GM19395 (cell line): ENCODE results near the gene TXNDC8.
"Not testable (repeated sequence)": the region's sequence is repeated elsewhere in the genome, so short reads cannot be mapped to it uniquely, and the experiment has no call there.

ENCODE experiments used
- ATAC-seq: cut with Tn5 transposase; IDR thresholded peaks from one replicate; pipeline ENCODE4 v1.9.1; 2021; ENCODE audit warnings: mild to moderate bottlenecking, moderate library complexity; ENCODE audit not compliant: unreplicated experiment

The TXNDC8 gene

GRCh38 chr9:110328763-110329162 is 8.9 kb downstream of the TXNDC8 start:
- no peak for ATAC-seq

GRCh38 chr9:110327716-110328115 is 9.9 kb downstream of the TXNDC8 start:
- no peak for ATAC-seq

- ATAC-seq: no peak
Measured at GRCh38 chr9:110323818-110324217, 13.8 kb downstream of the TXNDC8 start.

DNA sequence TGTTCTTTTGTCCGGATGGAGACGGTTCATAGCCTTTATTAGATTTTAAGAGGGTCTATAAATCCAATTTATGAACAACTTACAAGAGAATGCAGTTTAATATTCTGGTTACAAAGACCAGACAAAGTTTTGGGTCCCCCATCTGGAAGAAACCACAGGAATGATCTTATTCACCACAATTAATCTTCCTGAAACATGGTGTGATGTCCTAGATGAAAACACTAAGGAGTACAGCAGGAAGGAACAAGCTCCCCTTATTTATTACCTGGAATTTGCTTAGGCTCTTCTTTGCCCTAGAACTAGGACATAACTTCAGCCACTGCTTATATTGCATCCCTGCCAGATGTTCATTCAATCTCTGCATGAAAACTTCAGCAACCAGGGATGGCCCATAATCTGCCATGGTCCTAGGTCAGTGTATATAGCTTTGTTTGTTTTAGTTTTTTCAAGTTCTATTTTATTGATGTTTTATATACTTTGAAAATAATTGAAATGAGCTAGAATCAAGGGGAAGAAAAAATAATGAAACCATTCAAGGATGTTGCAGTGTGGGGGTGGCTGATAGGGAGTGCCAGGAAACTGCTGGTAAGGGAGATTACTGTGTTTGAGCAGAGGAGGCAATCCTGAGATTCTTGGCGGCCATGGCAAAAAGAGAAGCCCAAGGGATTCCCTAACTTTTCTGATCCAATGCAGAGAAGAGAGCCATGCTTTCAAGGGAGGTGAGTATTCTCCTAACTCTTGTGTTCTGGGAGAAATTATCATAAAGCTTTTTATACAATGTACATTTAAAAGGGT is 16.8 kb downstream of the TXNDC8 start:
- no peak for ATAC-seq

- ATAC-seq: no peak
Measured at GRCh38 chr9:110319781-110320492, 17.7 kb downstream of the TXNDC8 start.

GRCh38 chr9:110317911-110318310 is 19.8 kb downstream of the TXNDC8 start:
- no peak for ATAC-seq

GRCh38 chr9:110316261-110317075 is 21.2 kb downstream of the TXNDC8 start:
- peak; percentile 99 for ATAC-seq

GRCh38 chr9:110311978-110312377 is 25.7 kb downstream of the TXNDC8 start:
- ATAC-seq: not testable (repeated sequence)

DNA sequence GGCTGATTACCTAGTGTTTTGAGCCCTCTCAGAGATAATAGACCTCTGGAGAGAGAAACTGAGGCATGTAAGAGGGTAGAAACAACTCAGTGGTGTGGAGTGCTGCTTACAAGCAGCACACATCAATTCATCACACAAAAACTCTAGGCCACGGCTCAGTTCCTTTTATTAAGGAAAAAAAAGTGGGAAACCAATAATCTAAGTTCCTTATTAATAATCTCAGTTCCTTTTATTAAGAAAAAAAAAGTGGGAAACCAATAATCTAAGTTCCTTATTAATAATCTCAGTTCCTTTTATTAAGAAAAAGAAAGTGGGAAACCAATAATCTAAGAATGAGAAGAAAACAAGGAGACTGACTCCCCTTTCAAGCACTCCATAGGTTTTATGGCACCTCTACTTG is 28.0 kb downstream of the TXNDC8 start:
- ATAC-seq: no peak

DNA sequence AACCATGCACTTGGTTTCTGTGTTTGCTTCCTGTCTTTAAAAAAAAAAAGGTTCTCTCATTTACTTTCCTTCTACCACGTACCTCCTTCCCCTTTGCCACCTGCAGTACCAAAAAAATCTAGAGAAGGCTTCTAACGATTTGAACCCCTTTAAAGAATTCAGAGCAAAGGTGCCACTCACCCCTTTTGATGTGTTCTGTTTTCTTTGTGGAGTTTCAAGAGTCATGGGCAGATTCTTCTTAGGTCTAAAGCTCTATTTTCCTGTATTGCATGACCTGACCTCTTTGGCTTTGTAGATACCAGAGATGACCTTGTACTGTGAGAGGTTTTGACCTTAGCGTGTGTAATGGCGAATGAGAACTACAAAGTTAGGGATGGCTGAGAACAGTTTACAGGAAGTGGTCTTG is 29.0 kb downstream of the TXNDC8 start:
- ATAC-seq: no peak

DNA sequence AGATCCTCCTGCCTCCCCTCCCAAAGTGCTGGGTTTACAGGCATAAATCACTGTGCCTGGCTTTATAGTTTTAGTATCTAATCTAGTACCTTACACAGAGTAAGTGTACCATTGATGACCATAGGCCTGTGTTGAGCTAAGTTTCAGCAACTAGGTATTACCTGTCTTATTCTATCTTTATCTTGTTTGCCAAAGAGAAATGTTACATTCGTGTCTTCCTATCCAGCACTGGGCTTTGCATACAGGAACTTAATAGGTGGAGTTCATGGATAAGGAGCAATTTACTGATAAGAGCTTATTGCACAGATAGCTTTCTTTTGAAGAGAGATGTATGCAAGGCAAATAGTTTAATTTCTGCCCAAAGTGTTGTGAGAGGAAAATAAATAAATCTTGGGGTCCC is 30.5 kb downstream of the TXNDC8 start:
- no peak for ATAC-seq

DNA sequence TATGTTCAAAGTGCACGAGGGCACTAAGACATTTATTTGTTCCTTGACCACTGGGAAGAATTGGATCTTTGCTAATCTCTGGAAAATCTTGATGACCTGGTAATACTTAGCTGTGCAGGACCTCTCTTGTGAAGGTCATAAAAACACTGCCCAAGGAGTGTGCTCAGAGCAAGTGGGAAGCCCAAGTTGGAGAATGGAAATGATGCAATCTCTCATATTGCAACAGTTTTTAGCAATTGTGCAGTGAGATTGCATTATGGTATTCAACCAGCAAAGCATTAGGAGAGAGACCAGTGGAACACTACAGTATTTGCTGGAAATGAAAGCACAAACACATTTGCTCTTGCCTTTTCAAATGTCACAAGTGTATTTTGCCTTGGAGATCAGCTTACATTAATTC is 34.5 kb downstream of the TXNDC8 start:
- no peak for ATAC-seq

DNA sequence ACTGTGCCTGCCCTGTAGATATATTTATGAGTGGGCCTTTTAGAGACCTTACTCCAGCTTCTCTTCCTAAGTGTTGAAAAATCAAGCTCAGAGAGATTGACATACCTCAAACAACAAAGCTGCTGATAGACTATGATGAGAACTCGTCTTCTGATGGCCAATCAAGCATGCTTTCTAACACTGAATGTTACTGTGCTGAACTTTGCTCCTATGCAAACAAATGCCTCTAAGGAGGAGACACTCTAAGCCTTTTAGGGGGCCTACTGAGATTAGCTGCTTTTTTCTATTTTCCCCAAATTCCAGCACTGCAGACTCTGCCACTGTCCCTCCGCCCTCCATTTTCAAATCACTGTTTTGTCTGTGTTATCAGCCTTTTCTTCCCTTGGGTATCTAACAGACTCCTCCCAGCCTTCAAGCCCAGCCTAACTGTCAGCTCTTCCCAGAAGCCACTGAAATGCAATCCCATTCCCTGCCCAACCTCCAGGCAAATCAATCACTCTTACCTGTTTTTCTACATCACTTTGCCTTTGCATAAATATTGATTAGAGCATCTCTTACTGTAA is 39.5 kb downstream of the TXNDC8 start:
- no peak for ATAC-seq

GRCh38 chr9:110293248-110293647 is 44.4 kb downstream of the TXNDC8 start:
- ATAC-seq: no peak

GRCh38 chr9:110291921-110292557 is 45.6 kb downstream of the TXNDC8 start:
- no peak for ATAC-seq

- ATAC-seq: no peak
Measured at GRCh38 chr9:110290001-110290400, 47.7 kb downstream of the TXNDC8 start.

DNA sequence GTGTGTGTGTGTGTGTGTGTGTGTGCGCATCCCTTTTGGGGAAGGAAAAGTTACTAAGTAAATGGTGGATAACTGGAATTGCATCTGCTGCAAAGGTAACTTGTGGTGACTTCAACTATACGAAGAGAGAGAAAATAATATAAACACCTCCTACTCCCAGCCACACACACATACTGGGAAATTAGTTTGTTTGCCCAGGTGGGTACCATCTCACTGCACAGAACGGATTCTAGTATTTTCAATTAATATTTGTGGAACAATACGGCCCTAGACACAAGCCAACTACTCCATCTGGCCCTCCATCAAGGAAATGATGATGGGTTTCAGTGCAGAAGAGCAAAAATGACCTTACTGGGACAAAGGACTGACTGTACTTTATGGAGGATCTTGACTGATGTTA is 49.2 kb downstream of the TXNDC8 start:
- no peak for ATAC-seq

GRCh38 chr9:110287289-110287680 is 50.4 kb downstream of the TXNDC8 start:
- ATAC-seq: no peak

GRCh38 chr9:110284211-110284844 is 53.3 kb downstream of the TXNDC8 start:
- no peak for ATAC-seq

DNA sequence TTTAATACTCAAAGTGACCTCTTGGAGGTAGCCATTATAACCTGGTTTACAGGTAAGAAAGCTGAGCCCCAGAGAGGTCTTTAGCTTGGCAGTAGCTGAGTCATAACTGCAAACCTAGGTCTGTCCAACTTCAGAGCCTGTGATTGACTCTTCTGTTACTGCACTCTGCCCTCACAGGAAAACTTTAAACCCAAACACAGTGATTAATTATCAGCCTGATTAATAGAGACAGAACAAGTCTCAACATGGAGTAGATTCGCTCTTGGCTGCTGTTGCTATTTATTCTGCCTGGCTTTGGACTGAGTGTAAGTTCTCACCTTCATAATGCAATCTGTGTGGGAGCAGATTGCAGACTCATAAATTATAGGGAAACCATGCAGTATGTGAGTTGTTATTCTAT is 53.9 kb downstream of the TXNDC8 start:
- ATAC-seq: no peak
